ENCODE data around the gene ZNRF1.

GRCh38 chr16:75073545-75074303 is 74.9 kb downstream of the ZNRF1 start:
- no peak for TF ChIP-seq POLR2A (IDR thresholded peaks at IDR 0.05)
- no peak for TF ChIP-seq CTCF (IDR thresholded peaks at IDR 0.05)

All from testis (tissue), 2 donors.